HG03280 (cell line): ENCODE data around the gene SFT2D3.

Experiments
- ATAC-seq: cut with Tn5 transposase; IDR thresholded peaks from one replicate; pipeline ENCODE4 v1.9.1; 2021; ENCODE audit warnings: mild to moderate bottlenecking, moderate library complexity; ENCODE audit not compliant: unreplicated experiment

SFT2D3 gene

DNA sequence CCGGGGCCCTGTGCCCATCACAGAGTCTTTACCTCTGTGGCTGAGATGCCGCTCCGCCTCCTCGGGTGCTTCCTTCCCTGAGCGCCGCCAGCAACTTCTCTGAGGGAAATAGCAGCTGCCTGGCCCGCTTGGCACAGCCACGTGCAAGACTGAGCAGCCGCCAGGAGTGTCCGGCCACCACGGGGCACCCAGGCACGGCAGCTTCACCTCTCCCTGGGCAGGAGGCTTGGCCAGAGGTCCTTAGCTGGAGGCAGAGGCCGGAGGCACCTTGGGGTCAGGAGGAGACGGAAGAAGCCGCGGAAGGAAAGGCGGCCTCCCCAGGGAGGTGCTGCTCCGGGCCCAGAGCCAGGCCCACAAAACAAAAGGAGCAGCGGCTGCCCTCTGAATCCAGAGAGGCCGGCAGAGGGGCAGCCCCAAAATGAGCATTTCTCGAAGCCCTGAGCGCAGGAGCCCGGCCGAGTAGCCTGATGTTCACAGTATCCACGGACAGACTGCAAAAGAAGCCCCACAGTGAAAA, 20.0 kb upstream of the SFT2D3 start:
- ATAC-seq = no peak

DNA sequence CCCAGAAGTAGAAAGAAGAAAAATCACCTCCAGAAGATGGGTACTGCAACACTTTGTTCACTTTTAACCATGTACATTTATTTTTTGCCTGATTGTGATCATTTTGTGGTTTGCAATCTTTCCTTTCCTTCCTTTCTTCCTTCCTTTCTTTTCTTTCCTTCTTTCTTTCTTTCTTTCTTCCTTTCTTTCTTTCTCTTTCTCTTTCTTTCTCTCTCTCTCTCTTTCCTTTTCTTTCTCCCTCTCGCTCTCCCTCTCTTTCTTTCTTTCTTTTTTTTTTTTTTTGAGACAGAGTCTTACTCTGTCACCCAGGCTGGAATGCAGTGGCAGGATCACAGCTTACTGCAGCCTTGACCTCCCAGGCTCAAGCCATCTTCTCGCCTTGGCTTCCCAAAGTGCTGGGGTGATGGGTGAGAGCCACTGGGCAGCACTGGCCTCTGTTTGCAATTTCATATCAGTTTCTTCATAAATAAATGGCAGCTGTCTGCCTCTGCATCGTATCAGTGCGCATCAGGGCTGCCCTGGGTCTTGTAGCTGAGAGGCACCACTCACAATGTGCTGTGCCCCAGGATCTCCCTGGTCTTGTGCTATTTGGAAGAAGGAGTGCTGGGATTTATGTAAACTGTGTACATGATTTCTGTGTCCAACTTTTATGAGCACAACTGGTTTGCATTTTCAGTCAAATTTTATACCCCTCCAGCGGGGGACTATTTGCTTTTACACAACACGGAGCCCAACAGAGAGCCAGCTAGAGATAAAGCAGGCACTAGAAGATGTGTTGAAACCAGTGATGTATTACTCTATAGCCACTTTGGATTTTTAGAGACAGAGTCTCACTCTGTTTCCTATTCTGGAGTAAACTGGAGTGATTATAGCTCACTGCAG, 19.1 kb upstream of the SFT2D3 start:
- ATAC-seq = no peak

DNA sequence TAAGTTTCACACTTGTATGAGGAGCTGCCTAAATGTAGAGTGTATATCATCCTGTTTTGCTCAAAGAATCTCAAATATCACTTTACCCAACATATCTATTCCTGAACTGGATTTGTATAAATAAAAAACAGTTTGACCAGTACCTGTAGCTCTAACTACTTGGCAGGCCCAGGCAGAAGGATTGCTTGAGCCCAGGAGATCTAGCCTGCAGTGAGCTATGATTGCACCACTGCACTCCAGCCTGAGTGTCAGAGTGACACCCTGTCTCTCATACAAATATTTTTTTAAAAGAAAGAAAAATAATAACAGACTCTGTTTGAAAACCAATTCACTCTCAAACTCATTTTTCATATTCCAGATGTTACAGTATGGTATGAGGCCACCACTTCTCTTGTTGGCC, 18.2 kb upstream of the SFT2D3 start:
- ATAC-seq = no peak

DNA sequence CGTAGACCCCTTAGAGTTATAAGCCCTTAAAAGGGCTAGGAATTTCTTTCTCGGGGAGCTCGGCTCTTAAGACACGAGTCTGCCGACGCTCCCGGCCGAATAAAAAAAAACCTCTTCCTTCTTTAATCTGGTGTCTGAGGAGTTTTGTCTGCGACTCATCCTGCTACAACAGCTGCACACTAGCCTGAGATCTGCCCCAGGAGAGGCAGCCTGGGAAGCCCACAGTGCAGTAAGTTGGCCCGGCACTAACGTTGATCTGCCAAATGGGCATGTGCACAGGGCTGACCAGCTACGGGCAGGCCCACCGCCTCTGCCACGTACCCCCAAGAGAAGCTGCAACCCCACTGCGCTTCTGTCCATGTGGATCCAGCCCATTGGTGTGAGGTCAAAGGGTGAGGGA, 17.5 kb upstream of the SFT2D3 start:
- no peak for ATAC-seq

DNA sequence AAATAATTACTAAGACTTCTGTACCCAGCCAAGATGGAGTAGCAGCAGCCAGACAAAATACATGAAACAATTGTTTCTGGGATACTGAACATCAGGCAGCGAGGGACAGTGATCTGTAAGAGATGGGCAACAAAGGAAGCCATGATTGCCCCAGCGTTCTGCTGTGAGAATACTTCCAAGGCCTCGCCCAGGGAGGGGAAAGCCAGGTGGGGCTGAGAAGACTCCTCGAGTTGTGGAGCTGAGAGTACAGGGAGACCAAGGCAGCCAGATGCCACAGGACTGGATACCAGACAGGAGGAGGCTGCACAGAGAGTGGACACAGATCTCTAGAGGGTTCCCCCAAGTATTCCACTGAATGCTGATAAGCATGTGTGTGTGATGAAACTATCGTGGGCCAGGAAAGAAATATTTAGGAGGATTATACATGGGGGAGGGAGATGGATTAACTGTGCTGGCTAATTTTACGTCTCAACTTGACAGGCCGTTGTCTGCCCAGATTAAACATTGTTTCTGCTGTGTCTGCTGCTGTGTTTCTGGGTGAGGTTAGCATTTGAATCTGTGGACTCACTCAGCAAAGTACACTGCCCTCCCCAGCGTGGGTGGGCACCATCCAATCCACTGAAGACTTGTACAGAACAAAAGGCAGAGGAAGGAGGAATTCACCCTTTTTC, 15.8 kb upstream of the SFT2D3 start:
- no peak for ATAC-seq

DNA sequence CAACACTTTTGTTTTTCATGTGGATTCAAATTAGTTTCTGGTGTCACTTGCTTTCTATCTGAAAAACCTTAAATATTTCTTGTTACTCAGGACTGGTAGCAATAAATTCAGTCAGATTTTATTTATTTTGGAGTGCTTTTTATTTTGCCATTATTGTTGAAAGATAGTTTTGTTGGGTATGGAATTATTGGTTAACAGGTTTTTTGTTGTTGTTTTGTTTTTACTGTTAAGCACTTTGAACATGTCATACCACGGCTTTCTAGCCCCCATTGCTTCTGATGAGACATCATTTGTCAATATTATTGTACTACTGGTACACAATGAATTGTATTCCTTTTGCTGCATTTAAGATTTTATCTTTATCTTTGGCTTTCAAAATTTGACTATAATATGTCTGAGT, 12.9 kb upstream of the SFT2D3 start:
- no peak for ATAC-seq

DNA sequence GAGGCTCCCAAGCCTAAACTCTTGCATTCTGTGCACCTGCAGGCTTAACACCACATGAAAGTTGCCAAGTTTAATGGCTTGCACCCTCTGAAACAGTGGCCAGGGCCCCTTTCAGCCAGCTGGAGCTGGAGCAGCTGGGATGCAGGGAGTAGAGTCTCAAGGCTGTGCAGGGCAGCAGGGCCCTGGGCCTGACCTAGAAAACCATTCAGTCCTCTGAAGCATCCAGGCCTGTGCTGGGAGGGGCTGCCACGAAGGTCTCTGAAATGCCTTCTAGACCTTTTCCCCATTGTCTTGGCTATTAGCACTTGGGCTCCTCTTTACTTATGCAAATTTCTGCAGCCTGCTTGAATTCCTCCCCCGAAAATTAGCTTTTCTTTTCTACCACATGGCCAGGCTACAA, 10.6 kb upstream of the SFT2D3 start:
- no peak for ATAC-seq

DNA sequence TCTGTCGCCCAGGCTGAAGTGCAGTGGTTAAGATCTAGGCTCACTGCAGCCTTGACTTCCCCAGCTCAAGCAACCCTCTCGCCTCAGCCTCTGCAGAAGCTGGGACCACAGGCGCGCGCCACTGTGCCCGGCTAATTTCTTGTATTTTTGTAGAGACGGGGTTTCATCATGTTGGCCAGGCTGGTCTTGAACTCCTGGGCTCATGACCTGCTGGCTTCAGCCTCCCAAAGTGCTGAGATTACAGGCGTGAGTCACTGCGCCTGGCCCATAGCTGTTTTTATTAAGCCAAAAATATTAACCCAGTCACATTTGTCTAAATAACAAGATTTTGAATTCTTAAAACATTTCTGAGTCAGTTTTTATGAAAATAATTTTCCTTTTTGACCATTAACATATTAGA, 6.3 kb upstream of the SFT2D3 start:
- ATAC-seq = no peak

DNA sequence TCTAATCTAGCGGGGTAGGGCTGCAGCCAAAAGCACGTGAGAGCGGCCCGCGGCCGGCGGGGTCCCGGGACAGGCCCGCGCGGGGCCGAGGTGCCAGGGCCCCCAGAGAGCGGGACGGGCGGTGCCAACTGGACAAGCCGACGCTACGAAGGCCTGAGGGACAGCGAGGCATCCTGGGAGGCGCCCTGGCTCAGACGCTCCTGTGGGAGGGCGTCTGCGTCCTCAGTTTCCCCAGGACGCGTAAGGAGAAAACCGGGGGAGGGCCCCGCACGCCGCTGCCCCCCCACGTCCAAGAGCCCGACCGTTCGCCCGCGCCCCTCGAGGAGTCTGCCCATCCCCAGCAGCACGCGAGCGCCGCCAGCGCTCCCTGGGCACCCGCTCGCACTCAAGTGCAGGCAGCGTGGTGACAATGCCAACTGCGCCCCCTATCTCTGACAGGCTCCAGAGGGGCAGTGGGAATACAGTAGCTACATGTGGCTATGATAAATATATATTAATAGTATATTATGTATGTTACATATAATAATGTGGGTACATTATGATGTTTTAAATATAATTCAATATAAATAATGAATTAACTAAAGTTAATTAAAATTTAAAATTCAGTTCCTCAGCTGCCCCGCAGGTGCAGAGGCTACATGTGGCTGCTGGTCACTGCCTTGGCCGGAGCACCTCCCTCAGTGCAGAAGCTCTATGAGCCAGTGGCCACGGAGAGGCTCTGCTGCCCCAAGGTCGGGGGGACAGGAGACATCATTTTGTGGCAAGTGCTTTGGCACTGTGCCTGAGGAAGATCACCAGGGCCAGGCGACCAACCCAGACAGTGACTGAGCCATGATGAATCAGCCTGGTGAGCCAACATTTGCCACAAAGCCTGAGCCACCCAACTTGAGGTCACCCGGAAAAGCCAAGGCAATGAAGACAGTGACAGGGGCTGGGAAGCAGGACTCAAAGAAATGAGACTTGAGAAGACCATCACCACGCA, 5.5 kb upstream of the SFT2D3 start:
- ATAC-seq = no peak

DNA sequence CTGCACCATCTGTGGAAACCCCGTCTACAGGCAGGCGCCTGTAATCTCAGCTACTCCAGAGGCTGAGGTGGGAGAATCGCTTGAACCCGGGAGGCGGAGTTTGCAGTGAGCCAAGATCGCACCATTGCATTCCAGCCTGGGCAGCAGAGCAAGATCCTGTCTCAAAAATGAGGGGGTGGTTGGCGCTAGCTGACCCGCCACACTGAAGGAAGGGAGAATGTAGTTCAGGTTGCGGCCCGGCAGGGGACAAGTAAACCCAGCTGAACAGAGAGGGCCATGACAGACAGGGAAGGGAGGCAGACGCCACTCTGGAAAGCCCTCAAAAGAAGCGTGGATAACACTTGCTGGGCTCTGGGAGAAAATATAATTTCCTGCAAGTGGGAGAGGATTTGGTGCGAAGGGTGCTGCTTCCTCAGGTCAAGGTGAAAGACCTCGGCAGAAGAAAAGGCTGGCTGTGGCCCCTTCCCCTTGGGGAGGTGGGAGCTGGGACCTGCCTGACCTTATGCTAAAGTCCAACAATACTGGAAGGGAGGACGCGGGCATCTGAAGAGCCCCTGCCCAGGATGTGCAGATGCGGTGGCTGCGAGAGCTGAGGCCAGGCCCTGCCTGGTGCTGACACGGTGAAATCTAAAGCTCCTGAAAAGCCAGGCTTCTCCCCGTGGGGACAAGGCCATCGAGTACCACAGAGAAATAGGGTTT, 3.7 kb upstream of the SFT2D3 start:
- ATAC-seq = no peak

DNA sequence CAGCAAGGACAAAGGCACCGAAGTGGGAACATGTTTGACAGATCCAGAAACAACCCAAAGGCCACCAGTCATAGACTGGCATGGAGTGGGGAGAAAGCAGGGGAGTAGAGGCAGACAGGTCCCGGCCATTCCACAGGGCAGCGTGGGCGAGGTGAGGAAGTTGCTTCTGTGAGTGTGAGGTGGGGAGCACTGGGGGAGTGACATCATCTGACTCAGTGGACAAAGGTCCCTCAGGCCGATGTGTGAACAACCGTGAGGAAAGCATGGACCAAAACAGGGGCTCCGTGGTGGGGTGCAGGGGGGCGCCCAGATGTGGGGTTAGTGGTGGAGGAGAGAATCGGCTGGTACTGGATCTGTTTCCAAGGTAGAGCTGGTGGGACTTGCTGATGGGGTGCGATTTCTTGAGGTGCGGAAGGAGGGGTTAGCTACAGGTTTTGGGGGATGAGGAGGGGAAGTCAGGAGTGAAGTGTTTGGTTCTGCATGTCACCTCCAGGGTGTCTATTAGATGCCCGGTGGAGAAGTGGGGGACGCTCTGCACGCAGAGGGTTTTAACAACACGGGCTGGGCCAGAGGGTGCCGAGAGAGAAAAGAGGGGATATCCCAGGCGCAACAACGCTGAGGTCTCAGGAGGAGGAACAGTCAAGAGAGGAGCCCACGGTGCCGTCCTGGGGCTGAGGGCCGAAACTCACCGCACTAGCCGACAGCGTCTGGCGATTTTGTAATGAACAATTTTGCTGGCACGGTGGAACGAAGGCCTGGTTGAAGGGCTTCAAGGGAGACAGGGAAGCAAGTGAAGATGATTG, 2.5 kb upstream of the SFT2D3 start:
- ATAC-seq = no peak

DNA sequence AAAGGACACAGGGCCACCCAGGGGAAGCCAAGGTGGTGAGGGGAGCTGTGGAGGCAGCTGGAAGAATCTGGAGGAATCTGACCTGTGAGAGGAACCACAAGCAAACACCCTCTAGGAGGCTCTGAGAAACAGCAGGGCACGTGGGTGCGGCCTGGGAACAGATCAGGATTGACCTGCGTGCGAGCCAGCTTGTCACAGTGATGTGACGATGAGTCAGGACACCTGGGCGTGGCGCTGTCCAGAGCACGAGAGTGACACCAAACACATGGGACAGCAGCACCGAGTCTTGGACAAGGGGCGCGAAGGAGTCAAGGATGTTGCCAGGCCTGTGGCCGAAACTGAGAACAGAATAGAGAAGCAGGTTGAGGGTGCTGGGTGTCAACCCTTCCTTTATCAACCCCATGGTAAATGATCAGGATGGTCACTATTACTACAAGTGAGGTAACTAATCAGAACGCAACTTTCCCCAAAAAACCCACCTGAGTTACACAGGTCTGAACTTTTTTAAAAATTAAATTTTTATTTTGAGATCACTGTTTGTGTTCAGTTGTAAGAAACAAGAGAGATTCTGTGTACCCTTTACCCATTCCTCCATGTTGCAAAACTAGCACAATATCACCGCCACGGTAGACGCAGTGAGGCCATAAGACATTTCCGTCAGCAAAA, 637 bp upstream of the SFT2D3 start:
- peak; percentile 48 for ATAC-seq

DNA sequence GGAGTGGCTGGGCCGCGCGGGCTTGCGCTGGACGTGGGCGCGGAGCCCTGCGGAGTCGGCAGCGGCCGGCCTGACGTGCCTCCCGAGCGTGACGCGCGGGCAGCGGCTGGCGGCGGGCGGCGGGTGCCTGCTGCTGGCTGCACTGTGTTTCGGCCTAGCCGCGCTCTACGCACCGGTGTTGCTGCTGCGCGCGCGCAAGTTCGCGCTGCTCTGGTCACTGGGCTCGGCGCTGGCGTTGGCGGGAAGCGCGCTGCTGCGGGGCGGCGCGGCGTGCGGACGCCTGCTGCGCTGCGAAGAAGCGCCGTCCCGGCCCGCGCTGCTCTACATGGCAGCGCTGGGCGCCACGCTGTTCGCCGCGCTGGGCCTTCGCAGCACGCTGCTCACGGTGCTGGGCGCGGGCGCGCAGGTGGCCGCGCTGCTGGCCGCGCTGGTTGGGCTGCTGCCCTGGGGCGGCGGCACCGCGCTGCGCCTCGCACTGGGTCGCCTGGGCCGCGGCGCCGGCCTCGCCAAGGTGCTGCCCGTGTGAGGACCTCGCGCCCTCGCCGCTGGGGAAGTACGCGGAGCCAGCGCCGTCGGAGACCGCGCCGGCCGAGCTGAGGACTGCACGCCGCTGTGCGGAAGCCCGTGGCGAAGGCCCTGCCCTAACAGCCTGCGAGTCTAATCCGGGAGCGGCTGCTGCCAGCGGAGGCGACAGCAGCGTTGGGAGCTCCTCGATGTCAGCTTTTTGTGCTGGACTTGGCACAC, 526 bp downstream of the SFT2D3 start:
- peak; percentile 56 for ATAC-seq

DNA sequence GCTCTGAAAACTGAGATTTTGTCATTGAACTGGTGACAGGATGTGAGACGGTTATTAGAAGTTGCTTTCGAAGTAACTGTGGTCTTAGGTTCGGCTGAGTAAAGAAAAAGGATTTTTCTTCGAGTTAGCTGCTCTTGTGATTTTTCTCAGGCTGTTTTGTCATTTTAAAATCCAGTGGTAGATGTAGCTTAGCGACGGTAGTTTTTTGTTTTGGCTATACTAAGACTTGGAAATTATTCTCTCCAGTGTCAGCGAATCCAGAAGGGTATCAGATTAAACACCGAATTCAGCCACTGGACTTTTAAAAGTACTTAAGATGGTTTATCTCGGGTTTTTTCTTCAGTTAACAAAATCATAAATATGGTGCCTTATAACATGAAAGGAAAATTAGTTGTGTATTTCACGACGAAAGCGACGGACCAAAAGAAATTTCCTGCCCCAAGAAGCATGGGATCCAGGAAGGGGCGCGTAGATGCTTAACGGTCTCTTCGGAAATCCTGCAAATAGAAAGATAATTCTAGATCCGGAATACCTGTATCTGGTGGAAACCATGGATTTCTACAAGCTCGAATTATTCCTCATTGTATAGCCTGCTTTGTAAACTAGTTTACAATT, 1.2 kb downstream of the SFT2D3 start:
- no peak for ATAC-seq

DNA sequence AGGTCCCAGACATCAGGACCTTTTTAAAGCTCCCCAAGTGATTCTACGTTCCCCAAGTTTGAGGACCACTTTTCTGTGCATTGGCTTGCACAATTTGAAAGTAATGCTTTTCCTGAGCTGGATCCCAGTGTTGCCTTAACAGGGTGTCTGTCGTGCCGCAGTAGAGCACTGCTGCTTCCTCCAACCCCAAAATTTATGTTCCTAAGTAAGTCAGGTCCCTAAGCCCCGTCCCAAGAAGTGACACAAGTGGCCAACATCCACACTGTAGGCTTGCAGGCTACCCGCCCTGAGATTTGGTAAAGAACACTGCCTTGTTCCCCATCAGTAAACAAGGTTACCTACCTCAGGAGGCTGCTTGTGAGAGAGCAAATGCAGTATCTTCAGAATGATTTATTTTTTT, 2.0 kb downstream of the SFT2D3 start:
- no peak for ATAC-seq

DNA sequence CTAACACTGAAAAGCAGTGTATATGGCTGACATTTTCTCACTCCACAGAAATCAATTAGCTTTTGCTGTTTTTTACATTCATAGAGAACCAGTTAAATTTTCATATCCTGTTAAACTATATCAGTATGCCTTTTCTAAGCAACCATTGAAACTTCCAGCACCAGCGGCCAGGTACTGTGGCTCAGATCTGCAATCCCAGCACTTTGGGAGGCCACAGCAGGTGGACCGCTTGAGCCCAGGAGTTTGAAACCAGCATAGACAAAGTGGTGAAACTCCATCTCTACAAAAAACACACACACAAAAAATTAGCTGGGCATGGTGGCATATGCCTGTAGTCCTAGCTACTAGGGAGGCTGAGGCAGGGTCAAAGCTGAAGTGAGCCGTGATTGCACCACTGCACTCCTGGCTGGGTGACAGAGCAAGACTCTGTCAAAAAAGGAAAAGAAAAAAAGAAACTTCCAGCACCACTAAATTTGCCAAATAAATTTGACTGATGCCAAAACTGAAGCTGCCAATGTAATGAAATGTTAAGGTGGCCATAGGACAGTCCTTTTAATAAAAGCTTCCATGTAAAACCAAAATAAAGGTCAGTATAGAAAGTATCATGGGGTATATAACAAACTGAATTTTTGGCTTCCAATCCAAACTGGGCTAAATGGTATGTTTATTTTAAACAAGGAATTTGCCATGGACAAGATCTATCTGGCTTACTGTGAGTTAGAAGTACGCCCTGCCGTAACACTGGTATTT, 3.5 kb downstream of the SFT2D3 start:
- ATAC-seq = no peak

DNA sequence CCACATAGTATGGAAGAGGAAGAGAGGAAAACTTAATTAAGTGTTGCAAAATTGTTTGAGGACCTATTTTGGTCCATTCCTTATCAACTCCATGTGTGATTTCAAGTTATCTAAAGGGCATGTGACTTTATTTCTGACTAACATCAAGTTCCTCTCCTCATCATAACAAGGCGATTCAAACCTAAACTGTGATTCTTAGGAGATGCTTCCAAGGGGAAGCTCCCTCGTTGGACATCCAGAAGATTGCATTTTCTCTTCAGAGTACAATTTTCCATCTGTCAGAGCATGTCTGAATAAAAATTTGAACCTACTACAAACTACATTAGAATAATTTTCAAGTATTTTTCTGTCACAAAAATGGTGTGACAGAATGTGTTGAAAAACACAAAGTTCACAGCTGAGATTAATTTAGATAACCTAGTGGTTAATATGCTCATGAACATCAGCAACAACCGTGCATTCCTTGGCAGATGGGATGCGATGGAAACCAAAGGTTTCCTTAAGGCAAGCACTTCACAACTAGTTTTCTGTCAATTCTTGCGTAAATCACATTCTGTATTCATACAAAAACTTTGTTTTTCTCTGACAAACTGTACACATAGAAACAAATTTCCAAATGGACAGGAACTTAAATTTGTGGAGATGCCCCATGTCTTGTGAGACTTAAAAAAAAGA, 4.2 kb downstream of the SFT2D3 start:
- no peak for ATAC-seq
